CD4-positive, CD25-positive, alpha-beta regulatory T cell (primary cell): ENCODE results near the gene CACNA1B. TPM values are rescaled to one million over a fixed set of nuclear protein-coding genes. Genes with fewer than 3 reads are reported as not detected.
"Not testable (repeated sequence)": the region's sequence is repeated elsewhere in the genome, so short reads cannot be mapped to it uniquely, and the experiment has no call there.

ENCODE experiments used
- ATAC-seq, 2 donors: fragments of 150-1000 bp; cut with Tn5 transposase; one replicate each; pipeline ENCODE4 v1.10.0; 2021; ENCODE audit warnings: low read depth in 2 of 2, moderate number of reproducible peaks in 2 of 2, moderate library complexity in 1 of 2
- DNase-seq, 3 donors: peaks; one replicate each; pipeline versions ENCODE4 v3.0.0 to v3.0.0-alpha.2; 2012 to 2022; ENCODE audit warnings: mixed read lengths in 1 of 3
- H3K27ac ChIP-seq: one replicate; pipeline ENCODE4 v1.7.0; 2013; ENCODE audit warnings: mild to moderate bottlenecking, low read length; ENCODE audit not compliant: insufficient read depth, poor library complexity, severe bottlenecking
- H3K27me3 ChIP-seq: one replicate; pipeline ENCODE4 v1.7.0; 2013; ENCODE audit warnings: low read length; ENCODE audit not compliant: control insufficient read depth, insufficient read depth
- H3K36me3 ChIP-seq: one replicate; pipeline ENCODE4 v1.7.0; 2013; ENCODE audit warnings: mild to moderate bottlenecking, low read length, moderate library complexity; ENCODE audit not compliant: control insufficient read depth, insufficient read depth
- H3K4me1 ChIP-seq: 2 replicates; pipeline ENCODE4 v1.7.0; 2013; ENCODE audit warnings: mild to moderate bottlenecking, low read length; ENCODE audit not compliant: insufficient read depth, control insufficient read depth, poor library complexity, severe bottlenecking
- H3K4me3 ChIP-seq: one replicate; pipeline ENCODE4 v1.7.0; 2013; ENCODE audit warnings: low read depth, mild to moderate bottlenecking, low read length, moderate library complexity
- H3K9me3 ChIP-seq, 2 experiments: 1 replicate in 1 of 2; 2 replicates in 1 of 2; pipeline ENCODE4 v1.7.0; 2013; ENCODE audit warnings: low read length in 2 of 2, mild to moderate bottlenecking in 1 of 2, moderate library complexity in 1 of 2; ENCODE audit not compliant: control insufficient read depth in 2 of 2
- H3K27ac Mint-ChIP-seq, 3 donors: one replicate each; pipeline ENCODE4 v1.8.0; 2020 to 2022; ENCODE audit warnings: mild to moderate bottlenecking in 3 of 3, mixed read lengths in 3 of 3, moderate library complexity in 2 of 3
- H3K27me3 Mint-ChIP-seq: one replicate; pipeline ENCODE4 v1.8.0; 2022; ENCODE audit warnings: mild to moderate bottlenecking, mixed read lengths
- H3K36me3 Mint-ChIP-seq: one replicate; pipeline ENCODE4 v1.8.0; 2020; ENCODE audit warnings: mixed read lengths
- H3K4me1 Mint-ChIP-seq, 4 donors: one replicate each; pipeline ENCODE4 v1.8.0; 2020 to 2022; ENCODE audit warnings: mixed read lengths in 4 of 4, mild to moderate bottlenecking in 1 of 4
- H3K4me3 Mint-ChIP-seq, 4 donors: one replicate each; pipeline ENCODE4 v1.8.0; 2020 to 2022; ENCODE audit warnings: mild to moderate bottlenecking in 4 of 4, mixed read lengths in 4 of 4, moderate library complexity in 3 of 4
- H3K9me3 Mint-ChIP-seq, 7 donors: one replicate each; pipeline ENCODE4 v1.8.0; 2020 to 2022; ENCODE audit warnings: mixed read lengths in 7 of 7, mild to moderate bottlenecking in 3 of 7, moderate library complexity in 2 of 7
- polyA plus RNA-seq, 4 donors: library from polyadenylated mRNA; unstranded; fragments of 300-500 nt; fragmentation: Illumina TruSeq; gene quantifications; one replicate each; pipeline ENCODE4 v1.2.3, GENCODE V29; 2021
- total RNA-seq: library from RNA; stranded (reverse); gene quantifications from one replicate; pipeline ENCODE4 v1.2.3, GENCODE V29; 2022

CACNA1B gene
- total and polyA plus RNA-seq, 5 donors from 2014 or later = not detected

DNA sequence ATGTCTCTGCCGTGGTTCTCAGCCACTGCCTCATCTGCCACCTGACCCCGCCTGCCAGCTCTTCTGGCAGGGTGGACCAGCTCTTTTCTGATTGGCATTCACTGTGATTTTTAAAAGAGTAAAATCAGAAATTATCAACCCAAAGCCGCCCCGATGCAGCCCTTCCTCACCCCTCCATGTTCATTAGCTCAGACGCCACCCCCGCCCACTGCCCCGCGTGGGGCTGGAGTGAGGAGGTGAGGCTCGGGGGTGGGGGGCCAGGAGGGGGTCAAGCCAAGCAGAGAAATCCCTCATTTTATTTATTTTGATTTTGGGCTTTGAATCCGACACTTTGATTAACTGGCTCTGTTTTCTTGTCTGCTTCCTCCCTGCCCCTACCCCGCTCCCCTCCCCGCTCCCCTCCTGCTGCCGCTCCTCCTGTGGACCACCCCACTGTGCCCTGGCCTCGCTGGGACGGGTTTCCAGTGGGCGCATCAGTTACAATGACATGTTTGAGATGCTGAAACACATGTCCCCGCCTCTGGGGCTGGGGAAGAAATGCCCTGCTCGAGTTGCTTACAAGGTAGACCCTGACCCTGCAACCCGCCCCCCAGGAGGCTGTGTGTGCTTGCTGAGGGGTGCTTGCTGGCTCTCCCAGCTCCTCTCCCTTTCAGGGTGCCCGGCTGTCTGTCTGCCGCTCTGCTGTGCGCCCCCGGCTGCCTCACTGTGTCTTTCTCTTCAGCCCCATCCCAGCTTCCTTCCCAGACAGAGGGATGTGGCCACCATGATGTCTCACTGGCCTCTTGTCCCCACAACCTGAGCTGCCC is 224.9 kb downstream of the CACNA1B start:
- Histone ChIP-seq H3K27me3 (no peaks in the 10 kb centered on the region), H3K27ac (no peak overlapping the region), H3K4me3 (no peak overlapping the region), H3K4me1 (no peaks in the 10 kb centered on the region), H3K9me3 (no peaks in the 10 kb centered on the region), H3K36me3 (no peaks in the 10 kb centered on the region)
- H3K27me3 Mint-ChIP-seq = peaks cover 8% of the 10 kb centered on the region
- no peaks in the 10 kb centered on the region for H3K4me1 Mint-ChIP-seq
- H3K36me3 Mint-ChIP-seq = no peaks in the 10 kb centered on the region
- DNase-seq = no peak
- ATAC-seq = no peak
- no peaks in the 10 kb centered on the region for H3K9me3 Mint-ChIP-seq
- H3K4me3 Mint-ChIP-seq = no peak overlapping the region
- no peak overlapping the region for H3K27ac Mint-ChIP-seq

GRCh38 chr9:138103111-138103848 is 225.7 kb downstream of the CACNA1B start:
- H3K36me3 Mint-ChIP-seq = no peaks in the 10 kb centered on the region
- no peak overlapping the region for H3K4me3 Mint-ChIP-seq
- H3K36me3 ChIP-seq = no peaks in the 10 kb centered on the region
- H3K27me3 ChIP-seq = no peaks in the 10 kb centered on the region
- H3K9me3 ChIP-seq = no peaks in the 10 kb centered on the region
- H3K4me3 ChIP-seq = no peak overlapping the region
- ATAC-seq = no peak
- peaks cover 9% of the 10 kb centered on the region for H3K27me3 Mint-ChIP-seq
- no peaks in the 10 kb centered on the region for H3K9me3 Mint-ChIP-seq
- no peaks in the 10 kb centered on the region for H3K4me1 ChIP-seq
- no peak overlapping the region for H3K27ac ChIP-seq
- no peak overlapping the region for H3K27ac Mint-ChIP-seq
- no peaks in the 10 kb centered on the region for H3K4me1 Mint-ChIP-seq
- no peak for DNase-seq

- Mint-ChIP-seq H3K27ac (no peak overlapping the region), H3K36me3 (no peaks in the 10 kb centered on the region), H3K4me1 (no peaks in the 10 kb centered on the region), H3K27me3 (peaks cover 9% of the 10 kb centered on the region), H3K9me3 (no peaks in the 10 kb centered on the region), H3K4me3 (no peak overlapping the region)
- Histone ChIP-seq H3K4me3 (no peak overlapping the region), H3K27me3 (no peaks in the 10 kb centered on the region), H3K4me1 (no peaks in the 10 kb centered on the region), H3K36me3 (no peaks in the 10 kb centered on the region), H3K27ac (no peak overlapping the region), H3K9me3 (no peaks in the 10 kb centered on the region)
- ATAC-seq (no peak), DNase-seq (no peak)
Observed at GRCh38 chr9:138103849-138104206, 226.2 kb downstream of the CACNA1B start.

- H3K9me3 Mint-ChIP-seq = no peaks in the 10 kb centered on the region
Observed at GRCh38 chr9:138104251-138105122, 226.9 kb downstream of the CACNA1B start.

DNA sequence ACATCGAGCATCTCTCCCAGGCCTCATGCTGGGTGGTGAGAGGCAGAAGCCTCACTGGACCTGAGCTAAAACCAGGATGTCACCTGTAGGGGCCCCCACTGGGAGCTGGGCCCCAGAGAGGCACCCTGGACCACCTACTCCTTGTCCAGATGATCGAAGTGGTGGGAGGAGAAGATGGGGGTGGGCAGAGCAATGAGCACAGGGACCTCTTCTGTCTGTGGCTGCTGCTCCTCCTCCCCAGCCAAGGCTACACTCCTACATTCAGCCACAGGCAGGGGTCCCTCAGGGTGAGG is 227.5 kb downstream of the CACNA1B start:
- Histone ChIP-seq H3K9me3 (no peaks in the 10 kb centered on the region), H3K27ac (no peak overlapping the region), H3K36me3 (no peaks in the 10 kb centered on the region), H3K27me3 (no peaks in the 10 kb centered on the region), H3K4me3 (no peak overlapping the region), H3K4me1 (no peaks in the 10 kb centered on the region)
- no peak for ATAC-seq
- Mint-ChIP-seq H3K4me3 (no peak overlapping the region), H3K4me1 (no peaks in the 10 kb centered on the region), H3K9me3 (no peaks in the 10 kb centered on the region), H3K36me3 (no peaks in the 10 kb centered on the region), H3K27ac (no peak overlapping the region), H3K27me3 (peaks cover 9% of the 10 kb centered on the region)
- no peak for DNase-seq

More at GRCh38 chr9:138104251-138105122, 226.9 kb downstream of the CACNA1B start:
- H3K4me3 Mint-ChIP-seq = no peak overlapping the region
- peaks cover 9% of the 10 kb centered on the region for H3K27me3 Mint-ChIP-seq
- no peaks in the 10 kb centered on the region for H3K27me3 ChIP-seq
- no peak overlapping the region for H3K27ac ChIP-seq
- no peaks in the 10 kb centered on the region for H3K9me3 ChIP-seq
- H3K4me1 Mint-ChIP-seq = no peaks in the 10 kb centered on the region
- no peaks in the 10 kb centered on the region for H3K36me3 Mint-ChIP-seq
- H3K4me1 ChIP-seq = no peaks in the 10 kb centered on the region
- no peak overlapping the region for H3K4me3 ChIP-seq
- no peaks in the 10 kb centered on the region for H3K36me3 ChIP-seq
- ATAC-seq (no peak), DNase-seq (no peak)
- H3K27ac Mint-ChIP-seq = no peak overlapping the region

- H3K9me3 ChIP-seq = no peaks in the 10 kb centered on the region
- Mint-ChIP-seq H3K36me3 (no peaks in the 10 kb centered on the region), H3K27me3 (peaks cover 9% of the 10 kb centered on the region), H3K9me3 (no peaks in the 10 kb centered on the region), H3K27ac (no peak overlapping the region), H3K4me3 (no peak overlapping the region), H3K4me1 (no peaks in the 10 kb centered on the region)
- ATAC-seq (no peak), DNase-seq (no peak)
- H3K36me3 ChIP-seq = no peaks in the 10 kb centered on the region
- H3K4me3 ChIP-seq = no peak overlapping the region
- no peak overlapping the region for H3K27ac ChIP-seq
- H3K27me3 ChIP-seq = no peaks in the 10 kb centered on the region
- H3K4me1 ChIP-seq = no peaks in the 10 kb centered on the region
Observed at GRCh38 chr9:138105561-138106505, 228.3 kb downstream of the CACNA1B start.

- not testable (repeated sequence) for H3K27ac Mint-ChIP-seq, H3K27me3 Mint-ChIP-seq, DNase-seq, H3K4me3 ChIP-seq, H3K36me3 ChIP-seq, H3K36me3 Mint-ChIP-seq, ATAC-seq, H3K27ac ChIP-seq, H3K9me3 Mint-ChIP-seq, H3K4me1 ChIP-seq, H3K4me3 Mint-ChIP-seq, H3K9me3 ChIP-seq, H3K27me3 ChIP-seq, H3K4me1 Mint-ChIP-seq
Observed at GRCh38 chr9:138107039-138107438, 229.5 kb downstream of the CACNA1B start.
